ENCODE results near the gene APEH.

DNA sequence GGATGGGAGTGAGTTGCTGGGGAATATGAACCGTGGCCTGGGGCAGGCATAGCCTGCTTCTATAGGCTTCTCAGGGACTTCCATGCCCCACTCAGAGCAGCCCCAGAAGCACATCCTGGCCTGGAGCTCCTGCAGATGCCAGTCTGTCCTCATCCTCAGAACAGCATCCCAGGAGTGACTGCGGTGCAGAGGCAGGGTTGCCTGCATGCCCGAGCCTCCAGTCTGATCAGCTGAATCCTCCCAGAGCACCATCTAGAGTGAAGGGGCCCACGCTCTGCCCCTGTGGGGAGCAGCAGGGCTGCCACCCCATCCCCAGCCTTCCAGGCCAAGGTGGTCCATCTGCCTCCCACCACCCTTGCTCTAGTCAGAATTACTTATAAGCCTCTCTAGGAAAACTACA is 44.7 kb upstream of the APEH start:
- no peak for TF ChIP-seq POLR2A (IDR thresholded peaks at IDR 0.05)
- TF ChIP-seq, protein P1, sequence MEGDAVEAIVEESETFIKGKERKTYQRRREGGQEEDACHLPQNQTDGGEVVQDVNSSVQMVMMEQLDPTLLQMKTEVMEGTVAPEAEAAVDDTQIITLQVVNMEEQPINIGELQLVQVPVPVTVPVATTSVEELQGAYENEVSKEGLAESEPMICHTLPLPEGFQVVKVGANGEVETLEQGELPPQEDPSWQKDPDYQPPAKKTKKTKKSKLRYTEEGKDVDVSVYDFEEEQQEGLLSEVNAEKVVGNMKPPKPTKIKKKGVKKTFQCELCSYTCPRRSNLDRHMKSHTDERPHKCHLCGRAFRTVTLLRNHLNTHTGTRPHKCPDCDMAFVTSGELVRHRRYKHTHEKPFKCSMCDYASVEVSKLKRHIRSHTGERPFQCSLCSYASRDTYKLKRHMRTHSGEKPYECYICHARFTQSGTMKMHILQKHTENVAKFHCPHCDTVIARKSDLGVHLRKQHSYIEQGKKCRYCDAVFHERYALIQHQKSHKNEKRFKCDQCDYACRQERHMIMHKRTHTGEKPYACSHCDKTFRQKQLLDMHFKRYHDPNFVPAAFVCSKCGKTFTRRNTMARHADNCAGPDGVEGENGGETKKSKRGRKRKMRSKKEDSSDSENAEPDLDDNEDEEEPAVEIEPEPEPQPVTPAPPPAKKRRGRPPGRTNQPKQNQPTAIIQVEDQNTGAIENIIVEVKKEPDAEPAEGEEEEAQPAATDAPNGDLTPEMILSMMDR (IDR thresholded peaks at IDR 0.05), result no peak
